ENCODE measurements around the gene TLL1.

- TF ChIP-seq HMGA2 (CRISPR knock-in tag; IDR thresholded peaks at IDR 0.05) (no peak), CTCF (IDR thresholded peaks at IDR 0.05) (no peak), FOXK1 (CRISPR knock-in tag; IDR thresholded peaks at IDR 0.05) (no peak), ESRRA (CRISPR knock-in tag; IDR thresholded peaks at IDR 0.05; ENCODE audit: borderline replicate concordance) (no peak), FOXP4 (CRISPR knock-in tag; IDR thresholded peaks at IDR 0.05) (no peak)
- TF ChIP-seq, protein P1, sequence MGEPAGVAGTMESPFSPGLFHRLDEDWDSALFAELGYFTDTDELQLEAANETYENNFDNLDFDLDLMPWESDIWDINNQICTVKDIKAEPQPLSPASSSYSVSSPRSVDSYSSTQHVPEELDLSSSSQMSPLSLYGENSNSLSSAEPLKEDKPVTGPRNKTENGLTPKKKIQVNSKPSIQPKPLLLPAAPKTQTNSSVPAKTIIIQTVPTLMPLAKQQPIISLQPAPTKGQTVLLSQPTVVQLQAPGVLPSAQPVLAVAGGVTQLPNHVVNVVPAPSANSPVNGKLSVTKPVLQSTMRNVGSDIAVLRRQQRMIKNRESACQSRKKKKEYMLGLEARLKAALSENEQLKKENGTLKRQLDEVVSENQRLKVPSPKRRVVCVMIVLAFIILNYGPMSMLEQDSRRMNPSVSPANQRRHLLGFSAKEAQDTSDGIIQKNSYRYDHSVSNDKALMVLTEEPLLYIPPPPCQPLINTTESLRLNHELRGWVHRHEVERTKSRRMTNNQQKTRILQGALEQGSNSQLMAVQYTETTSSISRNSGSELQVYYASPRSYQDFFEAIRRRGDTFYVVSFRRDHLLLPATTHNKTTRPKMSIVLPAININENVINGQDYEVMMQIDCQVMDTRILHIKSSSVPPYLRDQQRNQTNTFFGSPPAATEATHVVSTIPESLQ (CRISPR knock-in tag; IDR thresholded peaks at IDR 0.05) = no peak
- TF ChIP-seq, protein P2, sequence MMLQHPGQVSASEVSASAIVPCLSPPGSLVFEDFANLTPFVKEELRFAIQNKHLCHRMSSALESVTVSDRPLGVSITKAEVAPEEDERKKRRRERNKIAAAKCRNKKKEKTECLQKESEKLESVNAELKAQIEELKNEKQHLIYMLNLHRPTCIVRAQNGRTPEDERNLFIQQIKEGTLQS (CRISPR knock-in tag; conservative IDR thresholded peaks at IDR 0.05) = no peak
These were observed 49.7 kb downstream of the TLL1 start for GRCh38 chr4:165922747-165923146.

Measured in WTC11 (cell line).